Karpas-422 (cell line): ENCODE measurements around the gene RPGR. TPM values are rescaled to one million over a fixed set of nuclear protein-coding genes. Genes with fewer than 3 reads are reported as not detected.

Experiments used
- DNase-seq: peaks from one replicate; pipeline ENCODE4 v3.0.0-alpha.2; 2015
- H2AFZ ChIP-seq: fragments of 200-600 bp; sonication (generic); 2 replicates; pipeline ENCODE4 v1.6.1; 2014; ENCODE audit warnings: antibody characterized with exemption, low read length, mixed read lengths
- H3K27ac ChIP-seq: fragments of 200-600 bp; sonication (generic); 2 replicates; pipeline ENCODE4 v1.5.1; 2014; ENCODE audit warnings: mild to moderate bottlenecking, low read length, moderate library complexity
- H3K27me3 ChIP-seq: fragments of 200-600 bp; sonication (generic); 2 replicates; pipeline ENCODE4 v1.6.1; 2014; ENCODE audit warnings: low read length, mixed read lengths
- H3K36me3 ChIP-seq: fragments of 200-600 bp; sonication (generic); 2 replicates; pipeline ENCODE4 v1.6.1; 2014; ENCODE audit warnings: low read length, mixed read lengths; ENCODE audit not compliant: insufficient read depth
- H3K4me1 ChIP-seq: fragments of 200-600 bp; sonication (generic); 2 replicates; pipeline ENCODE4 v1.6.1; 2014; ENCODE audit warnings: mild to moderate bottlenecking, low read length, mixed read lengths
- H3K4me2 ChIP-seq: fragments of 200-600 bp; sonication (generic); 2 replicates; pipeline ENCODE4 v1.6.1; 2014; ENCODE audit warnings: low read length, low read depth, mild to moderate bottlenecking; ENCODE audit not compliant: poor library complexity, severe bottlenecking
- H3K4me3 ChIP-seq: fragments of 200-600 bp; sonication (generic); 2 replicates; pipeline ENCODE4 v1.5.1; 2014; ENCODE audit warnings: mild to moderate bottlenecking, antibody characterized with exemption, low read length, mixed read lengths
- H3K79me2 ChIP-seq: fragments of 200-600 bp; sonication (generic); 2 replicates; pipeline ENCODE4 v1.6.1; 2014; ENCODE audit warnings: mild to moderate bottlenecking, low read length, mixed read lengths
- H3K9ac ChIP-seq: fragments of 200-600 bp; sonication (generic); 2 replicates; pipeline ENCODE4 v1.6.0; 2014; ENCODE audit warnings: low read length
- H3K9me2 ChIP-seq: fragments of 200-600 bp; sonication (generic), shearing (Covaris generic); replicated peaks from 2 replicates; pipeline ENCODE4 v1.6.0; 2014; ENCODE audit warnings: mild to moderate bottlenecking, low read length, moderate library complexity; ENCODE audit not compliant: insufficient read depth
- H3K9me3 ChIP-seq: fragments of 300-700, 200-600 bp; sonication (generic); 2 replicates; pipeline ENCODE4 v1.6.1; 2014; ENCODE audit warnings: low read length, mixed read lengths
- H4K20me1 ChIP-seq: fragments of 200-600 bp; sonication (generic); 2 replicates; pipeline ENCODE4 v1.6.1; 2014; ENCODE audit warnings: mild to moderate bottlenecking, antibody characterized with exemption, low read length, low read depth; ENCODE audit not compliant: insufficient read depth
- total RNA-seq: library from RNA; depleted of rRNA; stranded (reverse); fragments of >200 nt; shearing (Covaris generic); gene quantifications from 2 replicates; pipeline ENCODE4 v1.2.3, GENCODE V29; 2014; ENCODE audit warnings: low replicate concordance

The RPGR gene
- total RNA-seq, 1 experiment from 2014 or later = 23.9 TPM

DNA sequence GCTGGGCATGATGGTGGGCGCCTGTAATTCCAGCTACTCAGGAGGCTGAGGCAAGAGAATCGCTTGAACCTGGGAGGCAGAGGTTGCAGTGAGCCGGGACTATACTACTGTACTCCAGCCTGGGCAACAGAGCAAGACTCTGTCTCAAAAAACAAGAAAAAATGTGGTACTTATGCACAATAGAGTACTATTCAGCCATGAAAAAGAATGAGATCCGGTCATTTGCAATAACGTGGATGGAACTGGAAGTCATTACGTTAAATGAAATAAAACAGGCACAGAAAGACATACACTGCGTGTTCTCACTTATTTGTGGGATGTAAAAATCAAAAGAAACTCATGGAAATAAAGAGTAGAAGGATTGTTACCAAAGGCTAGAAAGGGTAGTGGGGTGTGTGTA, 12.1 kb downstream of the RPGR start:
- H3K9me3 ChIP-seq = no peaks in the 10 kb centered on the region
- no peaks in the 10 kb centered on the region for H4K20me1 ChIP-seq
- no peaks in the 10 kb centered on the region for H3K27me3 ChIP-seq
- no peak for DNase-seq
- no peaks in the 10 kb centered on the region for H3K9me2 ChIP-seq
- H3K27ac ChIP-seq = no peak overlapping the region
- no peaks in the 10 kb centered on the region for H3K4me1 ChIP-seq
- no peak overlapping the region for H3K9ac ChIP-seq
- H3K4me3 ChIP-seq = no peak overlapping the region
- no peaks in the 10 kb centered on the region; the same call in 1 of the 2 replicates for H3K36me3 ChIP-seq
- no peaks in the 10 kb centered on the region for H3K79me2 ChIP-seq
- H2AFZ ChIP-seq = no peak overlapping the region
- H3K4me2 ChIP-seq = no peak overlapping the region

DNA sequence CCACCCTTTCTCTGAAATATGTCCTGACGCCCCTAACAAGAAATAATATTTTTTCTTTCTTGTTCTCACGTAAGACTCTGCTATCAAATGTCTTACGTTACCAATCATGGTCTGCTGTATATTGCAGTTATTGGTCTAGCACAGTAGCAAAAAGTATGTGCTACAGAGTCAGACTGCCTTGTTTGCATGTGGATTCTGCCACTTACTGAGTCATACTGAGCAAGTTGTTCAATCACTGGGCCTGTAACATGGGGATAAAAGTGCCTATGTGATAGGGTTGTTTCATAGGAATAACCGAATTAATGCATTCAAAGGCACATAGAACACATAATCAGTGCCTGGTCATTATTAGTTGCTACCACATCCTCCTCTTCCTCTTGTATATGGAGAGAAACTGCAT, 14.1 kb downstream of the RPGR start:
- no peaks in the 10 kb centered on the region for H3K27me3 ChIP-seq
- H3K4me3 ChIP-seq = no peak overlapping the region
- no peak overlapping the region for H2AFZ ChIP-seq
- no peak overlapping the region for H3K9ac ChIP-seq
- H3K9me3 ChIP-seq = no peaks in the 10 kb centered on the region
- no peaks in the 10 kb centered on the region; the same call in 1 of the 2 replicates for H3K36me3 ChIP-seq
- no peaks in the 10 kb centered on the region for H3K79me2 ChIP-seq
- no peak overlapping the region for H3K4me2 ChIP-seq
- H3K4me1 ChIP-seq = no peaks in the 10 kb centered on the region
- H3K9me2 ChIP-seq = no peaks in the 10 kb centered on the region
- H4K20me1 ChIP-seq = no peaks in the 10 kb centered on the region
- no peak for DNase-seq
- H3K27ac ChIP-seq = no peak overlapping the region

DNA sequence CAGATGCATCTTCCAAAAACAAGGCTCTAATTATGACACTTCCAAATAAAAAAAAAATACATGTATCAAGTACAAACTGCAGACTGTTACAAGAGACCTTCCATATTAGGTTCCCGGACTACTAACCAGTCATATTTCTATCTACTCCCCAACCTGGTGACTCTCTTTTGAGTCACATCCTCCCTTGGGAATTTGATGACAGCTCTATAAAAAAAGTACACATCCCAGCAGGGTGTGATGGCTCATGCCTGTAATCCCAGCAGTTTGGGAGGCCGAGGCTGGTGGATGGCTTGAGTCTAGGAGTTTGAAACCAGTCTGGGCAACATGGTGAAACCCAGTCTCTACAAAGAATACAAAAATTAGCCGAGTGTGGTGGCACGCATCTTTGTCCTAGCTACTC, 14.9 kb downstream of the RPGR start:
- no peak for DNase-seq
- Histone ChIP-seq H2AFZ (no peak overlapping the region), H3K9ac (no peak overlapping the region), H3K27me3 (no peaks in the 10 kb centered on the region), H3K4me1 (no peaks in the 10 kb centered on the region), H3K79me2 (no peaks in the 10 kb centered on the region), H4K20me1 (no peaks in the 10 kb centered on the region), H3K9me2 (no peaks in the 10 kb centered on the region), H3K36me3 (no peaks in the 10 kb centered on the region; the same call in 1 of the 2 replicates), H3K4me2 (no peak overlapping the region), H3K9me3 (no peaks in the 10 kb centered on the region), H3K4me3 (no peak overlapping the region), H3K27ac (no peak overlapping the region)

DNA sequence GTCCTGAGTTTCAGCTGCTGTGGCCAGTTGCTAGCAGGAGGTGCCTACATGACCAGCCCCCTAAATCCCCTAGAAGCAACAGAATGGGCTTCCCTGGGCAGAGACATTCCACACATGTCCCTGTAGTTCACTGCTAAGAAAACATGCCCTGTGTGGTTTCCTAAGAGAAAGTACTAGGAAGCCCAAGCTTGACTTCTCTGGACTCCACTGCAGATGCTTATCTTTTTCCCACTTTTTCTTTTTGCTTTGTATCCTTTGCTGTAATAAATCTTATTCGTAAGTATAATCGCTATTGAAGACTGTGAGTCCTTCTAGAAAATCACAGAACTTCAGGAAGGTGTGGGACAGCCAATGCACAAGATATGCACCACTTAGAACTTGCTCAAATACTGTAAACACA, 15.6 kb downstream of the RPGR start:
- no peaks in the 10 kb centered on the region for H4K20me1 ChIP-seq
- no peak for DNase-seq
- no peak overlapping the region for H3K4me3 ChIP-seq
- no peak overlapping the region for H3K4me2 ChIP-seq
- no peaks in the 10 kb centered on the region for H3K27me3 ChIP-seq
- H3K9me2 ChIP-seq = no peaks in the 10 kb centered on the region
- H3K79me2 ChIP-seq = no peaks in the 10 kb centered on the region
- H2AFZ ChIP-seq = no peak overlapping the region
- no peaks in the 10 kb centered on the region for H3K36me3 ChIP-seq
- H3K27ac ChIP-seq = no peak overlapping the region
- no peaks in the 10 kb centered on the region for H3K9me3 ChIP-seq
- no peaks in the 10 kb centered on the region for H3K4me1 ChIP-seq
- H3K9ac ChIP-seq = no peak overlapping the region

DNA sequence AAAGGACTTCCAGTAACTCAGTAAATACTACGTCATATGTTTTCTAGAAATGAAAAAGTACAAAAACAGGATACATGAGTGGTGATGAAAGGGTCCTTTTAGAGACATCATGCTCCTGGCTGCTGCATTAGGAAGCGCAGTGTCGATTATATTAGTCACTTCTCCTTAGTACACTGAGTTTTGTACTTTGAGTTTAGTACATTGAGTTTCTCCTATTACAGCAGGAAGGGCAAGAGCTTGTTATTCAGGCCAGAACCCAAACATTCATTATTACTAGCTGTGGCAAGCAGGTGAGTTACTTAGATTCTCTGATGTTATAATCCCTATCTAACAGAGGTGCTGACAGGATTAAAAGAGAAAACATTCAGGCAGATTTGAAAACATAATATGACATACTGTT, 21.3 kb downstream of the RPGR start:
- Histone ChIP-seq H3K9ac (no peak overlapping the region), H4K20me1 (no peaks in the 10 kb centered on the region), H3K4me3 (no peak overlapping the region), H3K4me1 (no peaks in the 10 kb centered on the region), H3K79me2 (no peaks in the 10 kb centered on the region), H3K9me2 (no peaks in the 10 kb centered on the region), H3K9me3 (no peaks in the 10 kb centered on the region), H3K27ac (no peak overlapping the region), H2AFZ (no peak overlapping the region), H3K27me3 (no peaks in the 10 kb centered on the region), H3K36me3 (no peaks in the 10 kb centered on the region), H3K4me2 (no peak overlapping the region)
- DNase-seq = no peak

DNA sequence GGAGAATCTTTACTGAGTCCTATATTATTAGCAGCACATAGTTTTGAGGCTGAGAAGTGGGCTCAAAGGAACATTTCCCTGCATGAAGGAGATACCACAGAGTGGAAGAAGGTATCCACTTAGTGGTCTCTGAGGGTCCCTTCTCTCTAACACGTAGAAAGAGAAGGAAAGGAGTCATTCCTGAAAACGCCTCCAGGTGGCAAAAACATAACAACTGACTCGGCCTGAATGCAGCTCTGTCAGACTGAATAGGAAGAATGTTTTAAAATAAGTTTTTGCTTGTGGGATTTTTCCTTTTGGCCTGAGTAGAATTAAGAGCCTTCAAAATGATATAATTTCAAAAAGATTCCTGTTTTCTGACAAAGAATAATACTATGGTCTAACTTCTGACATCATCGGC, 23.3 kb downstream of the RPGR start:
- H3K4me2 ChIP-seq = no peak overlapping the region

DNA sequence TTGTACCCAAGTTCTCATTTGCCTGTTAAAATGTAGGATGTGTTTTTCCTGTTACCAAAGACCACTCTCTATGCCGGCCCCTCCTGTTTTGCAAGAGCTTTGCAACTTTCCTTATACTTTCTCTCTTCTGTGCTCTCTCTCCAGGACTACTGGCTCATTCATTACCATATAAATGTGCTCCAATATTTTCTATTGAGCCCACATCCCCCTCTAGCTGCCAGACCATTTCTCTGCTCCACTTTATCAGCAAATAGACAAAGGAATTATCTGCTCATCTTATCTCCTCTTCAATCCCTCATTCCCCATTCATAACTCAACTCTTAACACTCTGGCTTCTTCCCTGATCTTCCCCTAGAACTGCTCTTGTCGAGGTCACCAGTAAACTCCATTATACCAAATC, 33.6 kb downstream of the RPGR start:
- no peak overlapping the region for H3K4me3 ChIP-seq
- H3K27ac ChIP-seq = no peak overlapping the region
- H3K36me3 ChIP-seq = no peaks in the 10 kb centered on the region
- no peaks in the 10 kb centered on the region for H3K9me3 ChIP-seq
- H4K20me1 ChIP-seq = no peaks in the 10 kb centered on the region
- DNase-seq = no peak
- no peak overlapping the region for H3K4me2 ChIP-seq
- H2AFZ ChIP-seq = no peak overlapping the region
- no peaks in the 10 kb centered on the region for H3K27me3 ChIP-seq
- H3K4me1 ChIP-seq = no peaks in the 10 kb centered on the region
- no peaks in the 10 kb centered on the region for H3K79me2 ChIP-seq
- no peaks in the 10 kb centered on the region for H3K9me2 ChIP-seq
- no peak overlapping the region for H3K9ac ChIP-seq

More for the DNA sequence above, 23.3 kb downstream of the RPGR start:
- Histone ChIP-seq H3K4me3 (no peak overlapping the region), H3K9me2 (no peaks in the 10 kb centered on the region), H3K9me3 (no peaks in the 10 kb centered on the region), H4K20me1 (no peaks in the 10 kb centered on the region), H3K36me3 (no peaks in the 10 kb centered on the region), H3K27me3 (no peaks in the 10 kb centered on the region), H3K79me2 (no peaks in the 10 kb centered on the region), H3K4me1 (no peaks in the 10 kb centered on the region), H3K9ac (no peak overlapping the region), H3K27ac (no peak overlapping the region), H2AFZ (no peak overlapping the region)
- DNase-seq = no peak

DNA sequence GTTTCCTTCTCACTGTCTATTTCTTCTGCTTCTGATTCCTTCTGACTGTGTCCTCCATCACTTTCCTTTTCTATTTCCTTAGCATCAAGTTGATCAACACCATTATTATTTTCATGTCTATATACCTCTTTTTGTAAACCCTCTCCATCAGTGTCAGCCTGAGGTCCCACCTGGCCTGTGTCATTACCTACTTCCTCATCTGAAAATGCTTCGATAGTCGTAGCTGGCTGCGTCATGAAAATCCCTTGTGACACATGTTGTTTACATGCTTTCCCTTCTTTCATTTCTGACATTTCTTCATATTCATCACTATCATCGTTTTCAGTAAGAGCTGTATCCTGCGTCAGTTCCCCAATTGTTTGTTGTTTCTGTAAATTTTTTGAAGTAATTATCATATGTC, 39.6 kb downstream of the RPGR start:
- Histone ChIP-seq H3K27ac (peak overlapping the region; percentile 27), H3K9ac (no peak overlapping the region)

DNA sequence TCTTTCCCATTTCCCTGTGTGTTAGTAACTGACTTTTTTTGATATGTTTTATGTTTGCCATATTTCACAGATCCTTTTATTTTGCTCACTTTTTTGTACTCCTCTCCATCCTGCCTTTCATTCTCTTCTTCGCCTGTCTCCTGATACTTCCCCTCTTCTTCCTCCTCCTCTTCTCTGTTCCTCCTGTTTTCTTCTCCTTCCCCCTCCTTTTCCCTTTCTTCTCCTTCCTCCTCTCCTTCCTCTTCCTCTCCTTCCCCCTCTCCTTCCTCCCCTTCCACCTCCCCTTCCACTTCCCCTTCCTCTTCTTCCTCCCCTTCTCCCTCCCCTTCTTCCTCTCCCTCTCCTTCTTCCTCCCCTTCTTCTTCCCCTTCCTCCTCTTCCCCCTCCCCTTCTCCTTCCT, 41.7 kb downstream of the RPGR start:
- H3K4me3 ChIP-seq = no peak overlapping the region
- H3K9me2 ChIP-seq = no peaks in the 10 kb centered on the region
- H2AFZ ChIP-seq = no peak overlapping the region
- H3K27ac ChIP-seq = no peak overlapping the region
- H3K9ac ChIP-seq = no peak overlapping the region
- H3K27me3 ChIP-seq = no peaks in the 10 kb centered on the region
- no peaks in the 10 kb centered on the region for H3K79me2 ChIP-seq
- no peaks in the 10 kb centered on the region for H3K9me3 ChIP-seq
- H4K20me1 ChIP-seq = no peaks in the 10 kb centered on the region
- no peak for DNase-seq
- no peak overlapping the region for H3K4me2 ChIP-seq
- peaks cover 22% of the 10 kb centered on the region for H3K4me1 ChIP-seq
- no peaks in the 10 kb centered on the region for H3K36me3 ChIP-seq

More for the DNA sequence above, 39.6 kb downstream of the RPGR start:
- H3K79me2 ChIP-seq = no peaks in the 10 kb centered on the region
- DNase-seq = peak; percentile 62
- no peaks in the 10 kb centered on the region for H3K9me2 ChIP-seq
- H3K4me1 ChIP-seq = peaks cover 16% of the 10 kb centered on the region
- H3K9me3 ChIP-seq = no peaks in the 10 kb centered on the region
- H3K4me2 ChIP-seq = no peak overlapping the region
- no peak overlapping the region for H2AFZ ChIP-seq
- no peaks in the 10 kb centered on the region for H3K36me3 ChIP-seq
- no peaks in the 10 kb centered on the region for H3K27me3 ChIP-seq
- no peaks in the 10 kb centered on the region for H4K20me1 ChIP-seq
- no peak overlapping the region for H3K4me3 ChIP-seq
